OCI-LY1 (cell line): ENCODE results near the gene OSBPL2.

ENCODE experiments used
- H2AFZ ChIP-seq: fragments of 200-600 bp; sonication (generic), shearing (Covaris generic); 2 replicates; pipeline ENCODE4 v1.6.0; 2014; ENCODE audit warnings: antibody characterized with exemption, mild to moderate bottlenecking, low read length
- H3F3A ChIP-seq: fragments of 200-600 bp; sonication (generic), shearing (Covaris generic); 2 replicates; pipeline ENCODE4 v1.6.0; 2014; ENCODE audit warnings: mild to moderate bottlenecking, antibody characterized with exemption, low read length, moderate library complexity; ENCODE audit not compliant: insufficient read depth
- H3K27ac ChIP-seq: fragments of 200-600 bp; sonication (generic); 2 replicates; pipeline ENCODE4 v1.5.1; 2014; ENCODE audit warnings: low read length, mixed run types, mild to moderate bottlenecking, low read depth; ENCODE audit not compliant: poor library complexity, severe bottlenecking
- H3K27me3 ChIP-seq: fragments of 200-600 bp; sonication (generic); 2 replicates; pipeline ENCODE4 v1.6.0; 2014; ENCODE audit warnings: antibody characterized with exemption, mild to moderate bottlenecking, low read length, moderate library complexity; ENCODE audit not compliant: insufficient read depth
- H3K36me3 ChIP-seq: fragments of 200-600 bp; sonication (generic); 2 replicates; pipeline ENCODE4 v1.6.1; 2014; ENCODE audit warnings: mild to moderate bottlenecking, antibody characterized with exemption, low read length, moderate library complexity, mixed read lengths; ENCODE audit not compliant: insufficient read depth
- H3K4me1 ChIP-seq: fragments of 200-600 bp; sonication (generic); 2 replicates; pipeline ENCODE4 v1.5.1; 2014; ENCODE audit warnings: mild to moderate bottlenecking, low read length, moderate library complexity; ENCODE audit not compliant: insufficient read depth, severe bottlenecking
- H3K4me2 ChIP-seq: fragments of 200-600 bp; sonication (generic), shearing (Covaris generic); 2 replicates; pipeline ENCODE4 v1.6.1; 2014; ENCODE audit warnings: low read length
- H3K4me3 ChIP-seq: fragments of 200-600 bp; sonication (generic); 2 replicates; pipeline ENCODE4 v1.5.1; 2014; ENCODE audit warnings: low read length, low read depth, mild to moderate bottlenecking, mixed read lengths; ENCODE audit not compliant: poor library complexity, severe bottlenecking
- H3K79me2 ChIP-seq: fragments of 200-600 bp; shearing (Covaris generic); 2 replicates; pipeline ENCODE4 v1.6.1; 2016; ENCODE audit warnings: mixed run types, low read length, mixed read lengths; ENCODE audit not compliant: insufficient read depth
- H3K9ac ChIP-seq: fragments of 200-600 bp; sonication (generic), shearing (Covaris generic); 2 replicates; pipeline ENCODE4 v1.6.1; 2014; ENCODE audit warnings: mild to moderate bottlenecking, low read length, mixed read lengths
- H3K9me2 ChIP-seq: fragments of 200-600 bp; sonication (generic), shearing (Covaris generic); 2 replicates; pipeline ENCODE4 v1.6.1; 2014; ENCODE audit warnings: low read depth, mild to moderate bottlenecking, low read length, mixed read lengths
- H3K9me3 ChIP-seq: fragments of 200-600 bp; shearing (Covaris generic); 2 replicates; pipeline ENCODE4 v1.6.1; 2014; ENCODE audit warnings: low read length, mixed read lengths
- H4K20me1 ChIP-seq: fragments of 200-600 bp; sonication (generic), shearing (Covaris generic); 2 replicates; pipeline ENCODE4 v1.6.0; 2016; ENCODE audit warnings: mild to moderate bottlenecking, low read length; ENCODE audit not compliant: insufficient read depth
- EZH2 ChIP-seq: fragments of 200-600 bp; sonication (generic), shearing (Covaris generic); IDR thresholded peaks from 2 replicates; pipeline ENCODE4 v1.8.0; 2017; ENCODE audit warnings: borderline replicate concordance, mixed run types, mild to moderate bottlenecking, antibody characterized with exemption, low read length, moderate library complexity, mixed read lengths
- TF ChIP-seq, protein P1 (sequence below): fragments of 200-600 bp; sonication (generic), shearing (Covaris generic); IDR thresholded peaks from 2 replicates; pipeline ENCODE4 v1.5.1; 2017; ENCODE audit warnings: mild to moderate bottlenecking, antibody characterized with exemption, low read length, moderate library complexity, mixed read lengths

Gene OSBPL2

DNA sequence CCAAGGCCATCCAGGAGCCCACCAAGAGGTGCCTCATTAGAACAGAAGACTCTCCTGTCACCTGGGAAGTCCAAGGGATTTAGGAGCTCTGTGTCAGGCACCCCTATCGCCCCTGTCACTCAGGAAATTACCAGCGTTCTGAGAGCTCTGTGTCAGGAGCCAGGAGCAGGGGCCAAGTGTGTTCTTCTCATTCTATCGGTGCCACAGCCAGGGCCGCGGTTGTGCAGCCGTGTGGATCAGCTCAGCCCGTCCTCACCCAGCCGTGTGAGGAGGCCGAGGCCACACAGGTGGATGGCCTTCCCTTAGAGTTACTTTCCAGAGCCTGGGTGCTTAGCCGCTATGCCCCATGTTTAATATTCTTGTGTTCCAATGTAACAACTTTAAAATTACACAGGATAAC lies 45.7 kb upstream of the OSBPL2 start:
- no peak overlapping the region for H2AFZ ChIP-seq
- no peak overlapping the region for H3K9ac ChIP-seq
- H3K9me2 ChIP-seq, result no peaks in the 10 kb centered on the region
- H4K20me1 ChIP-seq, result no peaks in the 10 kb centered on the region
- peaks cover 25% of the 10 kb centered on the region for H3K36me3 ChIP-seq
- no peaks in the 10 kb centered on the region for H3K27me3 ChIP-seq
- H3K27ac ChIP-seq, result peak overlapping the region; percentile 41
- no peak overlapping the region for H3K4me3 ChIP-seq
- peaks cover 13% of the 10 kb centered on the region for H3K79me2 ChIP-seq
- peaks cover 44% of the 10 kb centered on the region for H3K4me1 ChIP-seq
- TF ChIP-seq, protein P1, sequence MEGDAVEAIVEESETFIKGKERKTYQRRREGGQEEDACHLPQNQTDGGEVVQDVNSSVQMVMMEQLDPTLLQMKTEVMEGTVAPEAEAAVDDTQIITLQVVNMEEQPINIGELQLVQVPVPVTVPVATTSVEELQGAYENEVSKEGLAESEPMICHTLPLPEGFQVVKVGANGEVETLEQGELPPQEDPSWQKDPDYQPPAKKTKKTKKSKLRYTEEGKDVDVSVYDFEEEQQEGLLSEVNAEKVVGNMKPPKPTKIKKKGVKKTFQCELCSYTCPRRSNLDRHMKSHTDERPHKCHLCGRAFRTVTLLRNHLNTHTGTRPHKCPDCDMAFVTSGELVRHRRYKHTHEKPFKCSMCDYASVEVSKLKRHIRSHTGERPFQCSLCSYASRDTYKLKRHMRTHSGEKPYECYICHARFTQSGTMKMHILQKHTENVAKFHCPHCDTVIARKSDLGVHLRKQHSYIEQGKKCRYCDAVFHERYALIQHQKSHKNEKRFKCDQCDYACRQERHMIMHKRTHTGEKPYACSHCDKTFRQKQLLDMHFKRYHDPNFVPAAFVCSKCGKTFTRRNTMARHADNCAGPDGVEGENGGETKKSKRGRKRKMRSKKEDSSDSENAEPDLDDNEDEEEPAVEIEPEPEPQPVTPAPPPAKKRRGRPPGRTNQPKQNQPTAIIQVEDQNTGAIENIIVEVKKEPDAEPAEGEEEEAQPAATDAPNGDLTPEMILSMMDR, result no peak
- TF ChIP-seq EZH2, result no peak
- H3F3A ChIP-seq, result no peaks in the 10 kb centered on the region
- H3K4me2 ChIP-seq, result peak overlapping the region; percentile 16; the same call in 1 of the 2 replicates
- no peaks in the 10 kb centered on the region for H3K9me3 ChIP-seq

DNA sequence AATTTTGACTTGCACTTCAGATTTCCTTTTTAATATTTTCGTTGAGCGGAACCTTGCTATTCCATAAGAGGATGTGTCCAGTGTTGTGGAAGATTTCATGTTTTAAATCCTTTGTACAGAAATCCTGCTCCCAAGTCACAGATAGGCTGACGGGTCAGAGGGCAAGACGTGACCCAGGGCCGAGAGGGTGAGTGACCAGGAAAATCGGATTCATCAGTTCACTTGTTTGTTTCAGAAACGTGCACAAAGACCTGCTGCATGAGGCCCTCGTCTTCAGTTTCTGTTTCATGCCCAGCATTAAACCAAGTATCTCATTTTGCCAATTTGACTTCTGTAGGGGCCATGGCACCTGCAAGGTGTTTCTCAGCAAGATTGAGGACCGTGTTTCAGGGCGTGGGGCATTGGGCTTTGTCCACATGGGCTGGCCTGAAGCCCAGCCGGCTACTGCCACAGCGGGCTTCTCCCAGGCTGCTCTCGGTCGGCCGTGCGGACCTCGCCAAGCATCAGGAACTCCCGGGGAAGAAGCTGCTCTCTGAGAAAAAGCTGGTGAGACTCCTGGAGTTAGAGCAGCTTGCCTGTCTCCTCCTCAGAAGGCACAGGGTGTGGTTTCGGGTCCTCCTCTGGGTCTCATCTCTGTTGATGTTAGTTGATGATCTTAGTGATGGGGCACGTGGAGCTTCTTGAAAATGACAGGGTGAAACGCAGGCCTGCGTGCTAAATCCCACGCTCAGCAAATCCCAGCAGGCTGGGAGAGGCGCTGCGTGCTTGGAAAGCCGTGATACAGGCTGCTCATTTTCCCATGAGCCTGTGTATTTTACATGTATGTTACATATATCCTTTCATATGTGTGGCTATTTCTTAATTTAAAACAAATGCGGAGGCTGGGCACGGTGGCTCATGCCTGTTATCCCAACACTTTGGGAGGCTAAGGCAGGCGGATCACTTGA lies 45.0 kb upstream of the OSBPL2 start:
- no peaks in the 10 kb centered on the region for H3F3A ChIP-seq
- H3K4me1 ChIP-seq, result peaks cover 40% of the 10 kb centered on the region
- peaks cover 6% of the 10 kb centered on the region; the same call in 1 of the 2 replicates for H3K79me2 ChIP-seq
- H3K27me3 ChIP-seq, result no peaks in the 10 kb centered on the region
- no peaks in the 10 kb centered on the region for H4K20me1 ChIP-seq
- TF ChIP-seq, protein P1, result no peak
- no peak for TF ChIP-seq EZH2
- H3K9ac ChIP-seq, result no peak overlapping the region
- no peak overlapping the region for H3K4me3 ChIP-seq
- peak overlapping the region; percentile 9 for H3K27ac ChIP-seq
- no peaks in the 10 kb centered on the region for H3K9me2 ChIP-seq
- peaks cover 32% of the 10 kb centered on the region for H3K36me3 ChIP-seq
- no peaks in the 10 kb centered on the region for H3K9me3 ChIP-seq
- H3K4me2 ChIP-seq, result no peak overlapping the region
- H2AFZ ChIP-seq, result no peak overlapping the region

DNA sequence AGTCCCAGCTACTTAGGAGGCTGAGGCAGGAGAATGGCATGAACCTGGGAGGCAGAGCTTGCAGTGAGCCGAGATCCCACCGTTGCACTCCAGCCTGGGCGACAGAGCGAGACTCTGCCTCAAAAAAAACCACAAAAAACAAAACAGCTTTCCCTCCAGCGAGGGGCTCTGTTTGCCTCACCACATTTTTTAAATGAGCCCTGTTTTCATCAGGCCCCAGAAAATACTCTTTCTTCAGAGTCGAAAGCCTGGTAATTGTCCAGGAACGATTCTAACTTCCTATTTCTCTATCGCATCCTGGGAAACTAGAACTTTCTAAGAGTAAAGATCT lies 43.3 kb upstream of the OSBPL2 start:
- no peaks in the 10 kb centered on the region for H4K20me1 ChIP-seq
- peaks cover 38% of the 10 kb centered on the region for H3K36me3 ChIP-seq

More for the DNA sequence above, 43.3 kb upstream of the OSBPL2 start:
- H3K27ac ChIP-seq, result peak overlapping the region; percentile 54
- no peaks in the 10 kb centered on the region for H3K9me3 ChIP-seq
- peak overlapping the region; percentile 37; the same call in 1 of the 2 replicates for H3K4me2 ChIP-seq
- H3K4me1 ChIP-seq, result peaks cover 40% of the 10 kb centered on the region
- TF ChIP-seq EZH2, result no peak
- TF ChIP-seq, protein P1, result no peak
- H3K79me2 ChIP-seq, result no peaks in the 10 kb centered on the region
- no peaks in the 10 kb centered on the region for H3K27me3 ChIP-seq
- no peak overlapping the region for H2AFZ ChIP-seq
- no peak overlapping the region for H3K4me3 ChIP-seq
- H3F3A ChIP-seq, result no peaks in the 10 kb centered on the region
- no peaks in the 10 kb centered on the region for H3K9me2 ChIP-seq
- H3K9ac ChIP-seq, result no peak overlapping the region; the same call in 1 of the 2 replicates
